Right lobe of liver (tissue), 4 donors: ENCODE measurements around the gene TESPA1.

Experiments
- POLR2A ChIP-seq: fragments of 450-650 bp; IDR thresholded peaks from one replicate; pipeline ENCODE4 v1.6.1; 2017; ENCODE audit warnings: antibody characterized with exemption, mild to moderate bottlenecking
- TF ChIP-seq, protein P1 (sequence below), 4 donors: fragments of 200-600 bp in 3 of 4; fragments of 450-650 bp in 1 of 4; IDR thresholded peaks; one replicate each; pipeline versions ENCODE4 v1.5.1 to v1.8.0; 2016 to 2022; ENCODE audit warnings: antibody characterized with exemption in 4 of 4, mild to moderate bottlenecking in 2 of 4
- donor health status: DM: no; HTN: no; CAD: no.
- donor health status: DM: no; HTN: no; CAD: no.
- donor health status: DM: no; HTN: yes; CAD: no.

DNA sequence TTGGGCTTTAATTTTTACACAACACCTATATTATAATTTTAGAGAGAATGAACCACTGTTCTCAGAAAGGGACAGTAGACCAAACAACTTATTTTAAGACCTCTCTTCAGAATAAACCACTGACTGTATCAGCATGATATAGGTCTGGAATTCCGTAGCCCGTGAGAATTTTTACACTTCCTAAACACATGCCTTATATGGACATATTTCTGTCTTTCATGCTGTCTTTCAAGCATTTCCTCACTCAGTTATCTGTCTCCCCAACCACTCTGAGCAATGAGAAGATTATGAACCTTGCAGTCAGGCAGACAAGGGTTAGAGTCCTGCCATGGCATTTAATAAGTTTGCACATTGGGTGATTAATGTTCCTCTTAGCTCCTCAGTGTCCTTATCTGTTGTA, 17.8 kb upstream of the TESPA1 start:
- TF ChIP-seq, protein P1, sequence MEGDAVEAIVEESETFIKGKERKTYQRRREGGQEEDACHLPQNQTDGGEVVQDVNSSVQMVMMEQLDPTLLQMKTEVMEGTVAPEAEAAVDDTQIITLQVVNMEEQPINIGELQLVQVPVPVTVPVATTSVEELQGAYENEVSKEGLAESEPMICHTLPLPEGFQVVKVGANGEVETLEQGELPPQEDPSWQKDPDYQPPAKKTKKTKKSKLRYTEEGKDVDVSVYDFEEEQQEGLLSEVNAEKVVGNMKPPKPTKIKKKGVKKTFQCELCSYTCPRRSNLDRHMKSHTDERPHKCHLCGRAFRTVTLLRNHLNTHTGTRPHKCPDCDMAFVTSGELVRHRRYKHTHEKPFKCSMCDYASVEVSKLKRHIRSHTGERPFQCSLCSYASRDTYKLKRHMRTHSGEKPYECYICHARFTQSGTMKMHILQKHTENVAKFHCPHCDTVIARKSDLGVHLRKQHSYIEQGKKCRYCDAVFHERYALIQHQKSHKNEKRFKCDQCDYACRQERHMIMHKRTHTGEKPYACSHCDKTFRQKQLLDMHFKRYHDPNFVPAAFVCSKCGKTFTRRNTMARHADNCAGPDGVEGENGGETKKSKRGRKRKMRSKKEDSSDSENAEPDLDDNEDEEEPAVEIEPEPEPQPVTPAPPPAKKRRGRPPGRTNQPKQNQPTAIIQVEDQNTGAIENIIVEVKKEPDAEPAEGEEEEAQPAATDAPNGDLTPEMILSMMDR (IDR thresholded peaks at IDR 0.05): no peak
- TF ChIP-seq POLR2A: no peak
